ENCODE measurements around the gene BLTP3B.

The BLTP3B gene

GRCh38 chr12:100114574-100114973 lies 28.1 kb downstream of the BLTP3B start:
- no peak for DNase-seq

- no peak for DNase-seq
Measured at GRCh38 chr12:100110276-100110675, 32.4 kb downstream of the BLTP3B start.

- no peak for DNase-seq
Measured at GRCh38 chr12:100106861-100107260, 35.8 kb downstream of the BLTP3B start.

GRCh38 chr12:100105661-100106060 lies 37.0 kb downstream of the BLTP3B start:
- DNase-seq = no peak

GRCh38 chr12:100101000-100101399 lies 41.7 kb downstream of the BLTP3B start:
- peak; percentile 43 for DNase-seq
